GM12872 (cell line): ENCODE results near the gene SHROOM3.

Source experiments
- TF ChIP-seq, protein P1 (sequence below): IDR thresholded peaks from 3 replicates; pipeline ENCODE4 v1.5.1; 2011; ENCODE audit warnings: low read depth, mild to moderate bottlenecking, low read length, moderate library complexity; ENCODE audit not compliant: insufficient read depth

SHROOM3 gene

GRCh38 chr4:76523593-76523992 is 88.6 kb downstream of the SHROOM3 start:
- TF ChIP-seq, protein P1, sequence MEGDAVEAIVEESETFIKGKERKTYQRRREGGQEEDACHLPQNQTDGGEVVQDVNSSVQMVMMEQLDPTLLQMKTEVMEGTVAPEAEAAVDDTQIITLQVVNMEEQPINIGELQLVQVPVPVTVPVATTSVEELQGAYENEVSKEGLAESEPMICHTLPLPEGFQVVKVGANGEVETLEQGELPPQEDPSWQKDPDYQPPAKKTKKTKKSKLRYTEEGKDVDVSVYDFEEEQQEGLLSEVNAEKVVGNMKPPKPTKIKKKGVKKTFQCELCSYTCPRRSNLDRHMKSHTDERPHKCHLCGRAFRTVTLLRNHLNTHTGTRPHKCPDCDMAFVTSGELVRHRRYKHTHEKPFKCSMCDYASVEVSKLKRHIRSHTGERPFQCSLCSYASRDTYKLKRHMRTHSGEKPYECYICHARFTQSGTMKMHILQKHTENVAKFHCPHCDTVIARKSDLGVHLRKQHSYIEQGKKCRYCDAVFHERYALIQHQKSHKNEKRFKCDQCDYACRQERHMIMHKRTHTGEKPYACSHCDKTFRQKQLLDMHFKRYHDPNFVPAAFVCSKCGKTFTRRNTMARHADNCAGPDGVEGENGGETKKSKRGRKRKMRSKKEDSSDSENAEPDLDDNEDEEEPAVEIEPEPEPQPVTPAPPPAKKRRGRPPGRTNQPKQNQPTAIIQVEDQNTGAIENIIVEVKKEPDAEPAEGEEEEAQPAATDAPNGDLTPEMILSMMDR, result no peak

- TF ChIP-seq, protein P1, result no peak
Observed at GRCh38 chr4:76525751-76526150, 90.7 kb downstream of the SHROOM3 start.

DNA sequence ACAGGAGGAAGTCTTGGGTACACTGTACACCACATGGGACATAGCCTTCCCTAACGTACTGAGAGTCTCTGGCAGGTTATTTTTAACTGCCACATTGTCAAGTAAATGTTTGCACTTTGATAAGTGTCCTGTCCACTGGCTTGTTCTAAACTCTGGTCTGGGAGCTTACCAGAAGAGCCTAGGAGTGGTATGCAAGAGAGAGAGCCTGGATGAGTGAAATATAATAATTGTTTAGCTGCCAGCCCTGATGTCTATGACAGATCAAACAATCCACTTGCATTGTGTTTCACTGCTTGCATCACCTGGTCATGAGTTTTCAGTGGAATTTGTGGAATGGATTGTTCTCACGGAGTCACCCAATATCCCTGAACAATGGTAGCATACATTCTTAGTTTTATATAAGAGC is 91.6 kb downstream of the SHROOM3 start:
- TF ChIP-seq, protein P1, result no peak

DNA sequence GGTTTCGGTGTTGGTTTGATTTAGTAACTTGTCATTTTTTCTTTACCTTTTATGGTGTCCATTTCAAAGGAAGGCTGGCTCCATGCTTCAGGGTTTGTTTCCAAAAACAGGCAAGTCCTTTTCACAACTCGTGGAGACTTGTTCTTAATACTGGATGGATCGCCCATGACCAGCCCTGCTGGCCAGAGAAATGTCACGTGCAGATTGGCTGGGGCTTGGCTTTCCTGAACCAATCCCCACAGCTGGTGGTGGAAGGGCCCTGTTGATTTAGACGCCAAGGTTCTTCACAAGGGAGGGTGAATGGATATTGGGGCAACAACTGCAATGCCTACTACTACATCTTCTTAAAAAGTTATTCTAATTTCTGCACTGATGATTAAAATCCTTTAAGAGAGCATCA is 92.6 kb downstream of the SHROOM3 start:
- TF ChIP-seq, protein P1, result no peak

DNA sequence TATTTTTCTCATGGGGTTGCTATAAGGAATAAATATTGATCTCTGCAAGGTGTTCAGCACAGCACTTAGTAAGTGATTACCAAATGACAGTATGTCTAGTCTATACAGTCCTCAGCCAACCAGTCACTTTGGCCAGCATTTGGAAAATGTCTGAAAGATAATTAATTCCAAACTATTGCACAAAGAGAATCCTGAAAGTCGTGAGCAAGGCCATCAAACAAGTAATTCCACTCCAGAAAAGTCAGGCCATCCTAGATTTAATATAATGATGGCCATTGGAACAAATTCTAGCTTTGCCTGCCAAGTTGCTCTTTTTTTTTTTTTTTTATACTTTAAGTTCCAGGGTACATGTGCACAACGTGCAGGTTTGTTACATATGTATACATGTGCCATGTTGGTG is 96.6 kb downstream of the SHROOM3 start:
- TF ChIP-seq, protein P1, result no peak

GRCh38 chr4:76532805-76533204 is 97.8 kb downstream of the SHROOM3 start:
- TF ChIP-seq, protein P1, result no peak

DNA sequence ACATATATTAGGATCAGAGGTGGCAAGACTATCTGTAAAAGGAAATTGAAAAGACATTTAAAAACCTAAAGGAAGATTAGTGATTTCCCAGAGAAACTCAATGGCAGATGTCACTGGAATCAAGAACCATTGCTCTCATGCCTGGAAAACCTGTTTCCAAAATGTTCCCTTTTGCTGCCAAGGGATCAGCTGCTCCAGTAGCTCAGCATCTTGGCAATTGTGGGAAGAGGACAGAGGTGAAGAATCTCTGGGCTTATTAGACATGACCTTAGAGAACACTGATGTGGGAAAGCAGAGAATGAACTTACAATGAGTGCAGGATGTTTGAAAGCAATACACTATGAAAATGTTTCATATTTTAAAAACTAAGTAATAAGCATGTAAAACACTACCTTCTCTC is 98.3 kb downstream of the SHROOM3 start:
- TF ChIP-seq, protein P1, result no peak

- TF ChIP-seq, protein P1, result no peak
Observed at GRCh38 chr4:76535603-76536372, 100.8 kb downstream of the SHROOM3 start.
